HPDE6-E6E7 (cell line): ENCODE data around the gene PAPLN.
"Not testable (repeated sequence)": the region's sequence is repeated elsewhere in the genome, so short reads cannot be mapped to it uniquely, and the experiment has no call there.

Experiments used
- DNase-seq: peaks from one replicate; pipeline ENCODE4 v3.0.0; 2011; ENCODE audit warnings: missing footprints; ENCODE audit errors: extremely low spot score

PAPLN gene

DNA sequence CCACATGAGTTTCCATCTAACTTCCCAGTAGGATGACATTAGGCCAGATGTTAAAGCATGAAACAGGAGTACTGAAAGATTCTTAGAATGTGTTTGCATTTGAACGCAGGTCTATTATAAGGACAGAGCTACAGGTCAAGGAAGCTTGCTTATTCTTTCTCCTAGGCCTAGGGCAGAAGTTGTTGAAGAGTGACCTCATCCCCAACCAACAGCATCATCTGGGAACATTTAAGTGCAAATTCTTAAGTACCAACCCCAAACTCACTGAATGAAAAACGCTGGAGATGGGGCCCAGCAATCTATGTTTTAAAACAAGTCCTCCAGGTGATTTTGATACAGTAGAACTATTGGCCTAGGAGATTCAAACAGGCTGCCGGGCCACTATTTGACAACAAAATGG lies 52.4 kb downstream of the PAPLN start:
- DNase-seq, result no peak

DNA sequence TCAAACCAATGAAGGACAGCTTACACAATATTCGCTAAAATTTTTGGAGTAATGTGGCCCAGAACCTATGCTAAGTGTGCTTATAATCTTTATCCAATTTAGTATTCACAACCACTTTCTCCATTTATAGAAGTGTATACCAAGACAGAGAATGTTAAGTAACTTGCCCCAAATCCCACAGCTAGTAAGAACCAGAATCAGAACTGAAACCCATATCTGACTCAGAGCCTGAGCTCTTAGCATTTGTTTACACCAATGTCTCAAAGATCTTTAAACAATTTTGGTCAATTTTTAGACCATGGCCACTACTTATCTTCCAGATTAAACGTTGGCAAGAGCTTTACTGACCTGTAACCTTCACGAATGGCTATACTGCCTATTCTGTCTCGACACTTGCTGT lies 53.0 kb downstream of the PAPLN start:
- no peak for DNase-seq

DNA sequence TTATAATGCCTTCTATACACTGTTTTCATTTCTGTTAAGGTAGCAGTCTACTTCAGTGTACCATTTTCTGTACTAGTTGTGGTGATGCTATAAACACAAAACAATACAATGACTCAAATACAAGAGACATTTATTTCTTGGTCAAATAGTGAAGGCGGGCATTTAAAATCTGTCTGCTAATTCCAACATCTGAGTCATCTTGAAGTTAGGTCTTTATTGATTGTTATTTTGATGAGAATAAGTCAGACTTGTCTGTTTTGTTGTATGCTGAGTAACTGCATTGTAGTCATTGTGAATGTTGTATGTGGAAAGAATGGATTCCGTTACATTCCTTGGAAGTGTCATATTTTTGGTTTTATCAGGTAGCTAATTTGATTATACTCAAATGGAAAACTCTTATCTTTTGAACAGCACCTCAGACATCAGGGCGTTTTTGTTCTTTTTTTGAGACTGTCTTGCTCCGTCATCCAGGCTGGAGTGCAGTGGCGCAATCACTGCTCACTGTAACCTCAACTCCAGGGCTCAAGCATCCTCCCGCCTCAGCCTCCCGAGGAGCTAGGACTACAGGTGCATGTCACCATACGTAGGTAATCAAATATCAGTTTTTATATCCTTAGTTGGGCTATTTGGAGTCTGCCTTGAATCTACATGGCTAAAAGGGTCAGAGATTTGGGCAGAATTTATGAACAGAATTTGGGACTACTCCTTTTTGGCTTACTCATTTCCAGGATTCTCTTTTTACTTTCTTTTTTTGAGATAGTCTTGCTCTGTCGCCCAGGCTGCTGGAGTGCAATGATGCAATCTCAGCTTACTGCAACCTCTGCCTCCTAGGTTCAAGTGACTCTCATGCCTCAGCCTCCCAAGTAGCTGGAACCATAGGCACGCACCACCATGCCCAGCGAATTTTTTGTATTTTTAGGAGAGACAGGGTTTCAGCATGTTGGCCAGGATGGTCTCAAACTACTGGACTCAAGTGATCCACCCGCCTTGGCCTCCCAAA lies 56.8 kb downstream of the PAPLN start:
- no peak for DNase-seq

DNA sequence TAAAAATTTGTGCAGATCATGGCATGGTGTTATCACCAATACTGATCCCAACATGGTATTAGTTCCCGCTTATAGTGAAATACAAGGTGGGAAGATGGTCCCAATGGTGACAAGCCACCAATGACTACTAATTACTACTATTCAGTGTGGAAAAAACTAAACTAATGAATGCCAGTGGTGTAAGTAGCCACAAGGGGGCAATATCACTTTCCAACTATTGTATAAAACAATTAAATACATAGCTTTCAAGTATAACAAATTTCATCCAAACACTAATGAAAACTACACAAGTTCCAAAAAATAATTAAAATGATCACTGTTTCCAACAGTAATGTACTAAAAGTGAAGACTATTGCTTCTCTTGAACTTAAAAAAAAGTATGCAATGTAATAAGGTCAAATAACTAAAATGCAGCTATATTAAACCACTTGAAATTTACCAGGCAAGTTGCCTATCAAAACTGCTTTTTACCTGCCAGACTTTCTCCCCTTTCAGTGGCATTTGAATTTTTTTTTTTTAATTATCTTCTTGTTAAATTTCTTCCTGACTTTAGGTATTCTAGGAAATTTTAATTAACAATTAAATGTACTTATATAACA lies 58.0 kb downstream of the PAPLN start:
- DNase-seq, result no peak

DNA sequence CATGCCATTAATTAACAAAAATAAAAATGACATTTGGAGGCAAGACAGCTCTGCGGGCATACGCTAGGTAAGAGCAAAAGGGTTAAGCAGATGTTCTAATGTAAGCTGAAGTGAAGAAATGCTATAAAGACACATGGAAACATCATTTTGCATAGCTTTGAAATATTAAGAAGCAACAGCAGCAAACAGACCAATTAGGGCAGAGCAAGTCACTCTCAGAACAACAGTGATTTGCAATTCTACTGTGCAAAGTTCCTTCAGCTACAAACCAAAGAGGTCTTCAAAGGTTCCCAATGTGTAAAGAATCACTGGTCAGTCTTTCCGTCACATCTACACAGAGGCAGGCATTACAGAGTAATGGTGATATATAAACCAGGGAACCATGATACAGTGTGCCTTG lies 68.2 kb downstream of the PAPLN start:
- DNase-seq, result no peak

DNA sequence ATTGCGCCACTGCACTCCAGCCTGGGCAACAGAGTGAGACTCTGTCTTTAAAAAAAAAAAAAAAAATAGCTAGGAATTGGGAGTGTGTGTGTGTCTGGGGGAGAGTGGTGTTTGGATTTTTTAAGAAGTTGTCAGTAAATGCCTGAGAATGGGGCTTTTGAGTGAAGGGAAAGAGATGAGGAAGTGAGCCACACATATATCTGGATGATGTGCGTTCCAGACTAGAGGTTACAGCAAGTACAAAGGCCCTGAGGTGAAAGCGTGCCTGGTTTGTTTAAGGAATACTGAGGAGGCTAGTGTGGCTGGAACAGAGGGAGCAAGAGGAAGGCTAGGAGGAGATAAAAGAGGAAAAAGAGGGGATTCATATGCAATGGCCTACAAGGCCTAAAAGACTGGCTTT lies 70.0 kb downstream of the PAPLN start:
- no peak for DNase-seq

DNA sequence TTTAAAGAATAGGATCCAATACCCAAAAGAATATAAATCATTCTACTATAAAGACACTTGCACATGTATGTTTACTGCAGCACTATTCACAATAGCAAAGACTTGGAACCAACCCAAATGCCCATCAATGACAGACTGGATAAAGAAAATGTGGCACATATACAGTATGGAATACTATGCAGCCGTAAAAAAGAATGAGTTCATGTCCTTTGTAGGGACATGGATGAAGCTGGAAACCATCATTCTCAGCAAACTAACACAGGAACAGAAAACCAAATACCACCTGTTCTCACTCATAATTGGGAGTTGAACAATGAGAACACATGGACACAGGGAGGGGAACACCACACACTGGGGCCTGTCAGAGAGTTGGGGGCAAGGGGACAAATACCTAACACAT lies 71.9 kb downstream of the PAPLN start:
- not testable (repeated sequence) for DNase-seq

DNA sequence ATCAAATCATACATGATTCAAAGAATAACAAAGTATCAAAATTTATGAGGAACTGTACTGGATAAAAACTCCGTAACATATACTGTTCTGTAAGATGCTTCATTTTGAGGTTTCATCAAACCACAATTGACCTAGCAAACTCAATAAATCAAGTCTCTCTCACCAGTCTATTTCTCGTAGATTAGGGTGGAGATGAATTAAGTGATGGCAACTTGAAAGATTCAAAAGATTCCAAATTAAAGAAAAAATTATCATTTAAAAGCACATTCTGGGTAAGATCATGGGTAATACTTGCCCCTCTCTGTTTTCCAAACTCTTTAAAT lies 74.4 kb downstream of the PAPLN start:
- DNase-seq, result no peak

DNA sequence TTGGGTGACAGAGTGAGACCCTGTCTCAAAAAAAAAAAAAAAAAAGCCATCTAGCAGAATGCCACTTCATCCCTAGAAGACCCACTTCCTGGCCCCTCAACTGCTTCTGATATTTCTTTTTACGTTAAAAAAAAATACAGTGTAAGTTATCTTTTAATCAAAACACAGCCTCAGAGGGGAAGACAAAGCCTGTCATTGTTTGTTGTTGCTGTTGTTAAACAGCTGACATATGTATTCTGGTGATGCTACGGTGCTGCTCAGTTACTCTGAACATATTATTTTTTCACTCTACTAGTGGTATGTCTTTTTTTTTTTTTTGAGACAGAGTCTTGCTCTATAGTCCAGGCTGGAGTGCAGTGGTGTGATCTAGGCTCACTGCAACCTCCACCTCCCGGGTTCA lies 75.4 kb downstream of the PAPLN start:
- no peak for DNase-seq

DNA sequence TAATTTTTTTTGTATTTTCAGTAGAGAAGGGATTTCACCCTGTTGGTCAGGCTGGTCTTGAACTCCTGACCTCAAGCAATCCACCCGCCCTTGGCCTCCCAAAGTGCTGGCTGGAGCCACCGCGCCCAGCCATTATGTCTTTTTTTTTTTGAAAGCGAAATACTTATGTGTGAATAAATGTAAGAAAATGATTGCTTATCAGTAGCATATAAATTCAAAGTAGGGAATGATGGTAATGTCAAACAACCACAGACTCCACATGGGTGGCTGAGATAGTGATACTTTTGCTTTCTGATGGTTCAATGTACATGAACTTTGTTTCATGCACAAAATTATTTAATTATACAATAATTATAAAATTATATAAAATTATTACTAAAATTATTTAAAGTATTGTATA lies 75.8 kb downstream of the PAPLN start:
- DNase-seq, result no peak

DNA sequence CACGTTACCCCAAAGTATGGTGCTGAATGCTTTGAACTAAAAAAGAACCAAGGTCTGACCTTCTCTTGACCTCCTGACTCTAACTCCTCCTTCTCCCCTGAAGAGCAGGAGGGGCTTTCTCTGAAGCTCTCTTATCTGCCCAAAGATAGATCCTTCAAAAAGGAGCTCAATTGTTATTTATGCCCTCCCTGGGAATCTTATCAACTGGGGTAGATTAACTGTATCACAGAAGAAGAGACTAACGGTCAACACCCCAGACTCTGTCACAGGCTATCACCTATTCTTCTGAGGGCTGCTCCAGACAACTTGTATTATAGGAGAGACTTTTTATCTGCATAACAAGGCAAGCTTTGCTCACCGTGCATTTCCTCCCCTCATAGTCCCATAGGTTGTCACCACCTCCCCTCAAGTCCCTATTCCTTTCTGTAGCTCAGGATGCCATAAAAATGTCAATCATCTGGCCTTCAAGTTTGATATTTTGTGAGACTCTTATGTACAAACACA lies 86.6 kb downstream of the PAPLN start:
- no peak for DNase-seq
